ENCODE data around the gene KHDRBS2.

GRCh38 chr6:61940919-61941318 is 345.1 kb downstream of the KHDRBS2 start:
- no peak for TF ChIP-seq CTCF (IDR thresholded peaks at IDR 0.05)
- no peak for TF ChIP-seq SIN3A (IDR thresholded peaks at IDR 0.05; ENCODE audit: borderline replicate concordance, low read depth, low read length)
- TF ChIP-seq ZBTB33 (IDR thresholded peaks at IDR 0.05; ENCODE audit: borderline replicate concordance, low read depth) = no peak
- no peak for TF ChIP-seq EP300 (IDR thresholded peaks at IDR 0.05; ENCODE audit: borderline replicate concordance in 1 of 2, low read depth in 1 of 2, low read length in 1 of 2)
- no peak for TF ChIP-seq EZH2phosphoT487 (IDR thresholded peaks at IDR 0.05; ENCODE audit: borderline replicate concordance, low read depth)
- TF ChIP-seq JUND (IDR thresholded peaks at IDR 0.05) = no peak
- no peak for TF ChIP-seq TEAD4 (IDR thresholded peaks at IDR 0.05; ENCODE audit: borderline replicate concordance, insufficient read depth)
- no peak for TF ChIP-seq TAF1 (IDR thresholded peaks at IDR 0.05; ENCODE audit: borderline replicate concordance, low read depth, low read length)
- TF ChIP-seq SMC3 (IDR thresholded peaks at IDR 0.05; ENCODE audit: low read depth, low read length) = no peak
- no peak for TF ChIP-seq USF1 (IDR thresholded peaks at IDR 0.05; ENCODE audit: borderline replicate concordance, low read depth)
- no peak for TF ChIP-seq RFX5 (IDR thresholded peaks at IDR 0.05; ENCODE audit: low read length)

Measured in SK-N-SH (cell line).